Gastroesophageal sphincter (tissue), 3 donors: Measurements from ENCODE around the gene MZT2B.
"Not testable (repeated sequence)": the region's sequence is repeated elsewhere in the genome, so short reads cannot be mapped to it uniquely, and the experiment has no call there.

Experiments
- CTCF ChIP-seq, 4 experiments: fragments of 200-600 bp in 2 of 4; fragments of 450-650 bp in 2 of 4; sonication (generic) in 1 of 4; IDR thresholded peaks; one replicate each; pipeline ENCODE4 v1.5.1; 2017 to 2019; ENCODE audit warnings: antibody characterized with exemption in 4 of 4, mild to moderate bottlenecking in 2 of 4, moderate library complexity in 2 of 4
- EP300 ChIP-seq: sonication (generic); formaldehyde crosslinking; IDR thresholded peaks from one replicate; pipeline ENCODE4 v1.6.1; 2017; ENCODE audit warnings: antibody characterized with exemption, mild to moderate bottlenecking
- POLR2A ChIP-seq, 2 donors: fragments of 450-650 bp; IDR thresholded peaks; one replicate each; pipeline ENCODE4 v1.6.1; 2017; ENCODE audit warnings: antibody characterized with exemption in 2 of 2, mild to moderate bottlenecking in 2 of 2, moderate library complexity in 1 of 2
- POLR2AphosphoS5 ChIP-seq: sonication (generic); formaldehyde crosslinking; IDR thresholded peaks from one replicate; pipeline ENCODE4 v1.6.1; 2017; ENCODE audit warnings: antibody characterized with exemption

DNA sequence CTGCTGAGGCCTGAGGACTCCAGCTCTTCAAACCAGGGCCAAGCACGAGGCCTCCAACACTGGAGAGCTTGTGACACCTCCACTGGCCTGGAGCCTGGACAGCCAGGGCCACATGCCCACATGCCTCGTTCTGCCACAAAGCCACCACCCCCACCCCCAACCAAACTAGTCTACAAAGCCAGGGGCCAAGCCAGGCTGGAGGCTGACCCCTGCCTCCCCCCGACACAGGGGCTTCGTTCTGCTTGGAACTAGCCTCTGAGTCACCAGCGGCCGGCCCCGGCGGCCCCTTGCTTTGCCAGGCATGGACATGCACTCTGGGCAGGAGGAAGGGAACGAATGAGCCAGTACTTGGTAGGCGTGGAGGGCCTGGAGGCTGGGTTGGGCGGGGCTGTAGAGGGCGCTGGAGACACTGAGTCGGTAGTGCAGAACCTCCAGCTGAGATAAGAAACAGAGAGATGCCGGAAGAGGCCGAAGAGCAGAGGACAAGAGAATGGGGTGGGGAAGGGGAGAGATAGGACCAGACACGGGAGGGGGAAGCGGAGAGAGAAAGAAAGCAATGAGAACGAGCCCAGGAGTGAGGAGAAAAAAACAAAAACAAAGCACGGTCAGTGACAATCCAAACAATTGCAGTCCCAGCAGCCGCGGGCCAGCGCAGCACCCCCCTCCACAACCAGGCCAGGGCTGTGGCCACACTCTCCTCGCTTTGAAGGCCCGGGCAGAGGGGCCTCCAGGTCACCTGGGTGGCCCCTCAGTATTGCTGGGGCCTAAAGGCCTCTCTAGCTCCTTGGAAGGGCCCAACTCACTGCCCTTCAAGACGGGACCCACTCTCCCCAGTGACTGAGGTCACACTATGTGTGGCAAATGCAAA, 21.0 kb upstream of the MZT2B start:
- TF ChIP-seq CTCF (IDR thresholded peaks at IDR 0.05); POLR2A (IDR thresholded peaks at IDR 0.05); POLR2AphosphoS5; EP300: not testable (repeated sequence)
